Upper lobe of left lung (tissue), 4 donors: ENCODE measurements around the gene RWDD4.

ENCODE experiments used
- EP300 ChIP-seq, 4 donors: sonication (generic); formaldehyde crosslinking; IDR thresholded peaks; one replicate each; pipeline ENCODE4 v1.5.1; 2017; ENCODE audit warnings: antibody characterized with exemption in 4 of 4, control low read depth in 2 of 4
- TF ChIP-seq, protein P1 (sequence below), 6 experiments: fragments of 450-650 bp in 4 of 6; fragments of 200-600 bp in 2 of 6; sonication (generic) in 2 of 6; IDR thresholded peaks; one replicate each; pipeline ENCODE4 v1.5.1; 2016 to 2019; ENCODE audit warnings: antibody characterized with exemption in 6 of 6

DNA sequence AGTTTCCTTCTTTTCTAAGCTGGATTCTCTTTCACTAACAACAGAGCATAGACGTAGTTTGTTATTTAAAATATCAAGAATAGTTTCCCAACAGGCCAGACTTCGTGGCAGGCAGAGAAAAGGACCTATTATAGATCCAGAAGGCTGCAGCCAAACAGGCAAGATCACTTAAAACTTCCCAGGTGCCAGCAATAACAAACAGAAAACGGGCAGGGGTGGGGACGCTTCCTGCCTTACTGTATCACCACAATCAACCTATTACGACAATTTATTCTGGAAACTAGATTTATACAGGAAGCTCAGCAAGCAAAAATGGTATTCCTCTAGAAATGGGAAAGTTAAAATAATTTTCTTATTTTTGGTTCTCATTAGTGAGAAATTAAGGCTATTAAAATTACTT is 22.1 kb downstream of the RWDD4 start:
- no peak for TF ChIP-seq EP300 (IDR thresholded peaks at IDR 0.05)
- TF ChIP-seq, protein P1, sequence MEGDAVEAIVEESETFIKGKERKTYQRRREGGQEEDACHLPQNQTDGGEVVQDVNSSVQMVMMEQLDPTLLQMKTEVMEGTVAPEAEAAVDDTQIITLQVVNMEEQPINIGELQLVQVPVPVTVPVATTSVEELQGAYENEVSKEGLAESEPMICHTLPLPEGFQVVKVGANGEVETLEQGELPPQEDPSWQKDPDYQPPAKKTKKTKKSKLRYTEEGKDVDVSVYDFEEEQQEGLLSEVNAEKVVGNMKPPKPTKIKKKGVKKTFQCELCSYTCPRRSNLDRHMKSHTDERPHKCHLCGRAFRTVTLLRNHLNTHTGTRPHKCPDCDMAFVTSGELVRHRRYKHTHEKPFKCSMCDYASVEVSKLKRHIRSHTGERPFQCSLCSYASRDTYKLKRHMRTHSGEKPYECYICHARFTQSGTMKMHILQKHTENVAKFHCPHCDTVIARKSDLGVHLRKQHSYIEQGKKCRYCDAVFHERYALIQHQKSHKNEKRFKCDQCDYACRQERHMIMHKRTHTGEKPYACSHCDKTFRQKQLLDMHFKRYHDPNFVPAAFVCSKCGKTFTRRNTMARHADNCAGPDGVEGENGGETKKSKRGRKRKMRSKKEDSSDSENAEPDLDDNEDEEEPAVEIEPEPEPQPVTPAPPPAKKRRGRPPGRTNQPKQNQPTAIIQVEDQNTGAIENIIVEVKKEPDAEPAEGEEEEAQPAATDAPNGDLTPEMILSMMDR (IDR thresholded peaks at IDR 0.05) = no peak
